ENCODE data around the gene GLOD4.

Gene GLOD4

GRCh38 chr17:828761-829160, 46.7 kb upstream of the GLOD4 start:
- peaks cover 89% of the 10 kb centered on the region for H3K27me3 ChIP-seq (replicated peaks; ENCODE audit: insufficient read depth, low read length)
- no peak overlapping the region for H2AFZ ChIP-seq (ENCODE audit: low read length)
- no peak overlapping the region for H3K27ac ChIP-seq (ENCODE audit: low read length)
- no peak overlapping the region for H3K4me2 ChIP-seq (ENCODE audit: low read depth, low read length)
- H3K9me3 ChIP-seq (replicated peaks; ENCODE audit: insufficient read depth, low read length) = no peaks in the 10 kb centered on the region
- no peak overlapping the region for H3K9ac ChIP-seq (ENCODE audit: low read length)
- no peaks in the 10 kb centered on the region for H3K9me2 ChIP-seq (replicated peaks; ENCODE audit: insufficient read depth, low read length)
- H3K79me2 ChIP-seq (ENCODE audit: low read length) = no peaks in the 10 kb centered on the region
- H3K4me1 ChIP-seq (ENCODE audit: low read length) = no peaks in the 10 kb centered on the region
- no peaks in the 10 kb centered on the region for H3K36me3 ChIP-seq (replicated peaks; ENCODE audit: insufficient read depth, low read length)
- no peaks in the 10 kb centered on the region for H4K20me1 ChIP-seq (ENCODE audit: insufficient read depth, low read length)
- H3K4me3 ChIP-seq (ENCODE audit: low read length) = no peak overlapping the region
- DNase-seq = no peak
- H3F3A ChIP-seq (ENCODE audit: insufficient read depth, low read length) = no peaks in the 10 kb centered on the region
- TF ChIP-seq, protein P1, sequence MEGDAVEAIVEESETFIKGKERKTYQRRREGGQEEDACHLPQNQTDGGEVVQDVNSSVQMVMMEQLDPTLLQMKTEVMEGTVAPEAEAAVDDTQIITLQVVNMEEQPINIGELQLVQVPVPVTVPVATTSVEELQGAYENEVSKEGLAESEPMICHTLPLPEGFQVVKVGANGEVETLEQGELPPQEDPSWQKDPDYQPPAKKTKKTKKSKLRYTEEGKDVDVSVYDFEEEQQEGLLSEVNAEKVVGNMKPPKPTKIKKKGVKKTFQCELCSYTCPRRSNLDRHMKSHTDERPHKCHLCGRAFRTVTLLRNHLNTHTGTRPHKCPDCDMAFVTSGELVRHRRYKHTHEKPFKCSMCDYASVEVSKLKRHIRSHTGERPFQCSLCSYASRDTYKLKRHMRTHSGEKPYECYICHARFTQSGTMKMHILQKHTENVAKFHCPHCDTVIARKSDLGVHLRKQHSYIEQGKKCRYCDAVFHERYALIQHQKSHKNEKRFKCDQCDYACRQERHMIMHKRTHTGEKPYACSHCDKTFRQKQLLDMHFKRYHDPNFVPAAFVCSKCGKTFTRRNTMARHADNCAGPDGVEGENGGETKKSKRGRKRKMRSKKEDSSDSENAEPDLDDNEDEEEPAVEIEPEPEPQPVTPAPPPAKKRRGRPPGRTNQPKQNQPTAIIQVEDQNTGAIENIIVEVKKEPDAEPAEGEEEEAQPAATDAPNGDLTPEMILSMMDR (IDR thresholded peaks at IDR 0.05; ENCODE audit: low read length) = no peak
- TF ChIP-seq EZH2phosphoT487 (IDR thresholded peaks at IDR 0.05; ENCODE audit: low read length) = no peak
- no peak for TF ChIP-seq EZH2 (optimal IDR thresholded peaks at IDR 0.05; ENCODE audit: low read depth, low read length)

DNA sequence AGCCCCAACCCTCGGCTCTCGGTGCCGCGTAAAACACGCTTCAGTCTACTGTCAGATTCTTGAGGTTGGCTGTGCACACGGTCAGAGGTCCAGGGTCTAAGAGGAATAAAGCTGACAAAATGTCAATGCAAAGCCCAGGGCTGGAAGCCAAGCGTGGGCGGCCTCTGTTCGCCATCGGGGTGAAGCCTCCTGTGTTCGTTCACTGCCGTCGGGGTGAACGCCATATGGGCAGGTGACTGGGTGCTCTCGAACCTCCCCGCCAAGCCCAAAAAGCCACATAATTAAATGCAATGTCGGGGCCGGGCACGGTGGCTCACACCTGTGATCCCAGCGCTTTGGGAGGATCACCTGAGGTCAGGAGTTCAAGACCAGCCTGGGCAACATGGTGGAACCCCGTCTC, 44.7 kb upstream of the GLOD4 start:
- TF ChIP-seq EZH2phosphoT487 (IDR thresholded peaks at IDR 0.05; ENCODE audit: low read length) (no peak), EZH2 (optimal IDR thresholded peaks at IDR 0.05; ENCODE audit: low read depth, low read length) (no peak)
- TF ChIP-seq, protein P1 (IDR thresholded peaks at IDR 0.05; ENCODE audit: low read length) = no peak
- Histone ChIP-seq H3K9me2 (replicated peaks; ENCODE audit: insufficient read depth, low read length) (no peaks in the 10 kb centered on the region), H3K4me3 (ENCODE audit: low read length) (no peak overlapping the region), H3K27ac (ENCODE audit: low read length) (no peak overlapping the region), H3K36me3 (replicated peaks; ENCODE audit: insufficient read depth, low read length) (no peaks in the 10 kb centered on the region), H3K9me3 (replicated peaks; ENCODE audit: insufficient read depth, low read length) (no peaks in the 10 kb centered on the region), H3K27me3 (replicated peaks; ENCODE audit: insufficient read depth, low read length) (peaks cover 88% of the 10 kb centered on the region), H3K4me1 (ENCODE audit: low read length) (no peaks in the 10 kb centered on the region), H3K79me2 (ENCODE audit: low read length) (no peaks in the 10 kb centered on the region), H3K9ac (ENCODE audit: low read length) (no peak overlapping the region), H4K20me1 (ENCODE audit: insufficient read depth, low read length) (no peaks in the 10 kb centered on the region), H2AFZ (ENCODE audit: low read length) (no peak overlapping the region), H3F3A (ENCODE audit: insufficient read depth, low read length) (no peaks in the 10 kb centered on the region), H3K4me2 (ENCODE audit: low read depth, low read length) (no peak overlapping the region)
- no peak for DNase-seq

DNA sequence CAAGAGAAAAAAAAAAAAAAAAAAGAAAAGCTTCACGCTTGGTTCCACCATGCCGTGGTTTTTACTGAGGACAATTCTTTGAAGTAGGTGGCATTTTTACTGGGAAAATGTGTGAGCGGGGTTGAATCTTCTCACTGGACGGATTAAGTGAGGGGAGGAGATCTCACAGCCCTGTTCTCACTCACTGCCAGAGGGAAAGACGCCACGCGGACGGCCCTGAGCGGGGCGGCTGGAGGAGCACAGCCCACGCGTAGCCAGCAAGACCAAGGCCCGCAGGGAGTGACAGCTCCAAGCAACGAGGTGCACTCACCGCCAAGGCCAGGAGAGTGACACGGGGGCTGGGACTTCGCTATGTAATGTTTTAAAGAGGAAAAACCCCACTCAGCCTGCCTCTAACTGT, 43.1 kb upstream of the GLOD4 start:
- DNase-seq = no peak
- Histone ChIP-seq H3K9me3 (replicated peaks; ENCODE audit: insufficient read depth, low read length) (no peaks in the 10 kb centered on the region), H3K27ac (ENCODE audit: low read length) (no peak overlapping the region)

More for the DNA sequence above, 43.1 kb upstream of the GLOD4 start:
- Histone ChIP-seq H3K36me3 (replicated peaks; ENCODE audit: insufficient read depth, low read length) (no peaks in the 10 kb centered on the region), H3K27me3 (replicated peaks; ENCODE audit: insufficient read depth, low read length) (peaks cover 77% of the 10 kb centered on the region), H3K9me2 (replicated peaks; ENCODE audit: insufficient read depth, low read length) (no peaks in the 10 kb centered on the region), H3K4me3 (ENCODE audit: low read length) (no peak overlapping the region), H3K4me1 (ENCODE audit: low read length) (no peaks in the 10 kb centered on the region), H3K4me2 (ENCODE audit: low read depth, low read length) (no peak overlapping the region), H3K79me2 (ENCODE audit: low read length) (no peaks in the 10 kb centered on the region), H3K9ac (ENCODE audit: low read length) (no peak overlapping the region), H2AFZ (ENCODE audit: low read length) (no peak overlapping the region), H3F3A (ENCODE audit: insufficient read depth, low read length) (no peaks in the 10 kb centered on the region), H4K20me1 (ENCODE audit: insufficient read depth, low read length) (no peaks in the 10 kb centered on the region)
- no peak for TF ChIP-seq EZH2 (optimal IDR thresholded peaks at IDR 0.05; ENCODE audit: low read depth, low read length)
- no peak for TF ChIP-seq EZH2phosphoT487 (IDR thresholded peaks at IDR 0.05; ENCODE audit: low read length)
- TF ChIP-seq, protein P1 (IDR thresholded peaks at IDR 0.05; ENCODE audit: low read length) = no peak
